SHP77 (cell line): ENCODE measurements around the gene NME4.

ENCODE experiments used
- DNase-seq, 2 experiments: peaks; one replicate each; lab custom pipeline; 2025; lab: John Stamatoyannopoulos, UW

NME4 gene

DNA sequence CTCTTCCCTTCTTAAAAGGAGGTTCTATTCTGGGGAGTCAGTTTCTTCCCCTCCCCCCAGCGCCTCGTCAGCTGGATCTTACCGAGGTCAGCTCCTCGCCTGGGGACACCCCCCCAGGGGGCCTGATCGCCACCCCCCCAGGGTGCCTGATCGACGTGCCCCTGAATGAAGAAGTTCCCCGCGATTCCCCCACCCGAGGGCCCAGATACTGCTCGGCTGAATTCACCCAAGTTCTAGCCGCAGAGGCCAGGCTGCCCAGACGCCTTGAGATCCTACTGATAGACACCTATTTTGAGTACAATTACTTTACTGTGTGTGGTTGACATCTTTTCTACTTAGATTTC, 29.9 kb downstream of the NME4 start:
- DNase-seq: no peak

DNA sequence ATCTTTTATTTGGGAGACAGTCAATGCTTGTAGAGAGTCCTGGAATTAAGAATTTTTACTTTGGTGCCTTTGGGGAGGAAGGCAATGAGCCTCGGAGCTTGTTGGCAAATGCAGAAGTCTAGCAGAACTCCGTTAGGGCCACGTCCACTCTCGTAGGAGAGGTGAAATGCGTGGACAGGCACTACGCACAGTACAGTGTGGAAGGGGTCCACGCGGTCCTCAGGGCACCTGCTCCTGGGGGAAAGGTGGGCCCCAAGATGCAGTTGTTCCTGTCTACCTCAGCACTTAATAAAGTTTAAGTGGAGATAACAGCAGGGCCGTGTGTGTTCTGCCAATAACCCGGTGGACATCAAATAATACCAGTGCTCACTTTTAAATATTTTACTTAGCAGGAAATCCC, 30.3 kb downstream of the NME4 start:
- DNase-seq: no peak

DNA sequence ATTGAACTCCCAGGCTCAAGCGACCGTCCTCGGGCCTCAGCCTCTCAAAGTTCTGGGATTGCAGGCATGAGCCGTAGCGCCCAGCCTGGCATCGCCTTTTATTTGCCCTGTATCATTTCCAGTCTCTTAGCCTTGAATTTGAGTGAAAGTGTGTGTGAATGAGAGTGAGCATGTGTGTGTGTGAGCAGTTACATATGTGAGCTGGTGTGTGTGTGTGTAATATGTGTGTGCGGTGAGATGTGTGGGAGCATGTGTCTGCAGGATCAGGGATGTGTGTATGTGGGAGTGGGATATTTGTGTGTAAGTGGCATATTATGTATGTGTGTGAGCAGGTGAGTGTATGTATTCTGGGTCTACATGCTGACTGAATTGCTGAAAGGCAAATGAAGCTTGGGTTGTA, 33.9 kb downstream of the NME4 start:
- no peak for DNase-seq

DNA sequence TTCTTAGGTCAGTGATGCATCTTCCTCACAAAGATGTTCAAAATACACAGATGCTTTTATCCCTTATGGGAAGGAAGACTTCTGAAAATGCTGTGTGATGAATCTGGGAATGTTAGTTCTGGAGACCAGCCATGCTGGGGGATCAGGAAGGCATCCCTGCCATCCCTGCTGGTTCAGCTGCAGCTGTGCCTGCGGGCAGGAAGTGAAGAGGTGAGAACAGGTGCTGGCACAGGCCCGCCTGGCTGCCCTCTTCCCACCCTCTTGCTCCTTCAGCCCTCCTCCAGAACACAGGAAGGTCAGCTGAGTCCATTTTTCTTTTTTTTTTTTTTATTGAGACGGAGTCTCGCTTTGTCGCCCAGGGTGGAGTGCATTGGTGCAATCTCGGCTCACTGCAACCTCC, 43.6 kb downstream of the NME4 start:
- peak in 1 of 2 experiments; percentile 59 for DNase-seq

DNA sequence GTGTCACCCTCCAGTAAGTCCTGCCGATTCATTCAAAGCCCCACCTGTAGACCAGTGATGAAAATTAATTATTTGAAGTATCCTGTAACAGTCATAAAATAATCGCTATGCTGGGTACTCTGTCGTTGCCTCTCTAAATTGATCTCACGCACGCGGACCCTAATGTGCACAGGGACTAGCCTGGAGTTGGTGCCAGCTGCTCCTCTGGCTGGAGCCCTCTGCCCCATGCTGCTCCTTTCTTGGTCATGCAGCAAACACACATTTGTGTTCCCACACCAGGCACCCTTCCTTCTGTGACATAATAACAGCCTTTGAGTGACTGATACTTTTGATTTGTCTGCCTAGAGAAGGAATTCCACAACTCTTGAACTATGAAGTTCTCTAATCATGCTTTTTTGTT, 44.4 kb downstream of the NME4 start:
- DNase-seq: no peak

DNA sequence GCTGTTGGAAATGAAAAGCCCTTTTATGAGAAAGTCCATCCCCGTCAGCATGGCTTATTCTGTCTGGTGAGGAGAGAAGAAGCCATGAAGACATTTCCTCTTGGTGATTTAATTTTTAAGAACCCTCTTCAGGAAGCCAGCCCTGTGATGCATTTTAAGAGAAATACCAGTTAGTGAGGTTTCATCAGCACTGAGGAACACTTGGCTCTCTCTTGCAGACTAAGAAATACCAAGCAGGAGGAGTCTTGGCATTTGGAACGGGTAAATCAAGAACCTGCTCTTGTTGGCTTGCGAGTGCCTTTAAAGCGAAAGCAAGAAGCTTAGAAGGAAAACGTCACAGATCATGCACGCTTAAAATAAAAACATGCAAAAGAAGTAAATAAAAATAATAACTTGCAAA, 46.0 kb downstream of the NME4 start:
- no peak for DNase-seq

DNA sequence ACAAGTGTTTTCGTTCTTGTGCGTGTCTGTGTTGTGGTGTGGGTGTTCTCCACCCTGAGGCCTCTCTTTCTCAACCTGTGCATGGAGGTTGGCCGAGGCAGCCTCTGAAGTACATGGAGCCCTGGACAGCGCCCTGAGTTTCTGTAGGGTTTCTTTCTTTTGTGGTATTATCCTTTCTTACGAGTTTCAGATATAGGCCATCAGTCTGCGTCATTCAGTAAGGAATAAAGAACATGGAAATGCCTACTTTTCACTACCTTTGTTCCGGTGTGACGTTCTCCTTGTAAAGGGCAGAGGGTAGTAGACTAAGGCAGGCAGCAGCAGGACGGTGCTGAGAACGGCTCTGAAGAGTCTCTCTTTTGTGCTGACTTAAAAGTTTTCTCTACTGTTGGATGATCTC, 47.0 kb downstream of the NME4 start:
- no peak for DNase-seq

DNA sequence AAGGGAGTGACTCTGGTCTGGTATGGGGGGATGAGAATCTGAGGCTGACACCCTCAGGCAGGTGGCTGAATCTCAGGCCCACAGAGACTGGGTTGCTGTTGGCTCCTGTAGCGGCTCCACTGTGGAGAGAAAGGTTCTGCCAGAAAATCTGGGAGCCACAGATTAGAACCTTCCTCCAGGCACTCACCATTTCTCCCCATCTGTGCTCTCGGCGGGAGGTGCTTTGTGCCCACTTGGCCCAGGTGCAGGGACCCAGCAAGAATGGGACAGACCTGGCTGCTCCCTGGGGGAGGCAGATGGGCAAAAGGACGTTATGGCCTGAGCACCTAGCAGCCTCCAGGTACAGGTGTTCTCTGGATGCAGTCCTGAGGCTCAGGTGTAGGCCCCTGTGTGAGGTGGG, 48.6 kb downstream of the NME4 start:
- DNase-seq: no peak
